KG1 (cell line): ENCODE results near the gene SLC4A5.
"Not testable (repeated sequence)": the region's sequence is repeated elsewhere in the genome, so short reads cannot be mapped to it uniquely, and the experiment has no call there.

ENCODE experiments used
- DNase-seq: peaks from one replicate; lab custom pipeline; 2025; lab: John Stamatoyannopoulos, UW

The SLC4A5 gene

DNA sequence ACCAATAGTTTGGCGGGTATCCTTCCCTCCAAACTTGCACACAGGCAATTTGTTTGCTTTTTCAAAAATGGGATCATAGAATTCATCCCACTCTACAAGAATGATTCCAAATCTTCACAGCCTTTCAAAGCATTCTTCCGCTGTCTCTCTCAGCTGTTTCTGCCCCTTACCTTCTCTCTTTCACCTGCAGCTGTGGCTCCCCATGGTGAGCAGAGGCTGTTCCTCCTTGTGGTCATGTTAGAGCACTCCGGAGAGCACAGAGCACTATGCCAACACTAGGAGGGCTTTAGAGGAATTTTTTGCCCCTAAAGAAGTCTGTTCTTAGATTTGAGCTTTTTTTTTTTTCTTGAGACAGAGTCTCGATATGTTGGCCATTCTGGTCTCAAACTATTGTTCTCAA, 114.4 kb downstream of the SLC4A5 start:
- DNase-seq: no peak

DNA sequence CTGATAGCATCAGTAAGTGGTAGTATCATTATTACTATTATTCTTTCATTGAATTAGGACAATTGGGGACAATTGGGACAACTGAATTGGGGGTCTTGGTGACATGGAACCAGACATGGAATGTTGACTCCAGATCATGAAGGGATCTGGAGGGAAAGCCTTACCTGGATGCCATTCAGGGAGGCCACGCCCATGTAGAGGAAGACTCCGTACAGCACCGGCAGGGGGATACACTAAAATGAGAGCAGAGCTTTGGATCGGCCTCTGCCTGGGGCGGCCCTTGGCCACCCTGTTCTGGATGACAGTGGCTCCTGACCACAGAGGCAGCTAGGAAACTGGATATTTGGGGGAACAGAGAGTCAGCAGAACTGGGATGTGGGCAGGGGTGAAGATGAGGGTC, 115.6 kb downstream of the SLC4A5 start:
- no peak for DNase-seq

DNA sequence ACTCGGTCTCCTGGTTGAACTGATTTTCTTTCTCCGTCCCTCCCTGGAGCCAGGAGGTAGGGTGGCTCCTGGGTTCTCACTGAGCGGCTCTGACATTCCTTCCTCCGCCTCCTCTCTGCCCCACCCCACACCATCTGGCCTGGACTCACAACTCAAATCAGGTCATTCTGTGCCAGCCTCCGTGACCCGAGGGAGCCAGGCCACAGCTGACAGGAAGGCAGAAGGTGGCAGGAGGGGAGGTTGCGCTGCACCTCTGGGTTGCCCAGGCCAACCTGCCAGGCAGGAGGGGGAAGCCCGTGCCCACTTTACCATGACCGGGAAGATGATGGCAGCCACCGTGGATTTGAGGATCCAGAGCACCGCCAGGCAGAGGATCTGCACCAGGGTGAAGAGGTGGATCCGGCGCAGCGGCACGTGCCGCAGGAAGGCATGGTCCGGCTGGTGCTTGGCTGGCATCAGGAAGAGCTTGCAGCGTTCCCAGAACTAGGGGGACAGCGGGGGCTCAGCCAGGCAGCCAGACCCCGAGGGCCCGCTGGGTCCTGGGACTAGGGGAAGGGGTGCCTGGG, 116.5 kb downstream of the SLC4A5 start:
- DNase-seq: no peak

DNA sequence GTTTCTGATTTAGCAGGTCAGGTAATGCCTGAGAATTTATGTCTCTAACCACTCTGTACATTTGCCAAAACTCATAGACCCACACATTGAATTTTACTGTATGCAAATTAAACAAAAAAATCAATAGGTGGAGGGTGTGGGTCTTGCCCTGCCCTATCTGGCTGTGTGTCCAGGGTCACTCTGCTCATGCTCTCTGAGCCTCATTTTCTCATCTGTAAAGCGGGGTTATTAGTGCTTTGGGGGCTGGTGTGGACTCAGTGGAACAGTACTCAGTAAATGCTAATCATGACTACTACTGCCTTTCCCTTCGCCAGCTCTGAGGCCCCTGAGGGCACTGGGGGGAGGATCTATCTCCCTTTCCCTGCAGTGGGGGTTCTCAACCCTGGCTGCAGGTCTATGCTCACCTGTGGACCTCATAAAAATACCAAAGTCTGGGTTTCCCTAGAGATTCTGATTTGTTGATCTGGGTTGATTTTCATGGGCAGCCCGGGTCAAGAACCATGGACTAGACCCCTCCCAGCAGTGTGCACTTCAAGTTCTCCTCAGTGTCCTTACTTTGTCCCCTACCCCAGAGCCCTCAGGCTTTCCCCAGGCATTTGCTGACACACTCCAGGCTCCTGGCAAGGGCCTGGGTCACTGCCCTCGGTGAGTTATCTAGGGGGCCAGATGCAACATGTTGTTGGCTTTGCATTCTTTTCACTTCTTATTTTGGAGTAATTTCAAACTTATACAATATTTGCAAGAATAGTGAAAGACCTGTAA, 117.3 kb downstream of the SLC4A5 start:
- no peak for DNase-seq

DNA sequence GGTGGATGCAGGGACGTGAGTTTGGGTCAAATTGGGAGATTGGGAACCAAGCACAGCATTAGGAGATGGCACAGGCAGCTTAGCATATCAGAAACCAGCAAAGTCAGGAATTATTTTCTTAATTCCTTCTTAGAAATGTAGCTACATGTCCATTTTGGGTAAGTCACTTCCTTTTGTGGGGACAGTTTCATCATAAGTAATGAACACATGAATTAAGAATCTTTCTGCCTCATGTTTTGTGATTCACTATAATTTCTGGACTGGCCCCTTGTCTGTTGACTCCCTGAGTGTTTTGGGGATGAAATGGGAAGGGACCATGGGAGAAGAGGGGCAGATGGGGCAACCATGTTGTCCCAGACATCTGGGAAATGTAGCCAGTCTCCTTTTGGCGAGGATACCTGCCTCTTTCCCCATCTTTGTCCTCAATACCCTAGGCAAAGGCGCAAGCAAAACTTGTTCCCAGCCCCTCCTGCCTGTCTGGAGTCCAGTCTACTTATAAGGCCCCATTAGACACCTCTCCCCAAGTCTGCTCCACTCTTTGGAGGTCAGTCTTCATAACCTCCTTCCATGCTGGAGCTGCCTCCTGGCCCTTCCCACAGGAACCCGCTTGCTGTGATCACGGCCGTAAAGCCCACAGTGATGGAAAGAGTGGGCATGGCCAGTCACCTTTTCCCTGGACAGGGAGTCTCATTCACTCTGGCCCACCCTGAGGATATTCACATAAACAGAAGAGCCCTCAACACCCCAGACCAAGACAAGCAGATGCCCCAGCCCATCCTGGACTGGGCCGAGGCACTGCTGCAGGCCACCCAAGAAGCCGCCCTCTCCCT, 119.1 kb downstream of the SLC4A5 start:
- no peak for DNase-seq

DNA sequence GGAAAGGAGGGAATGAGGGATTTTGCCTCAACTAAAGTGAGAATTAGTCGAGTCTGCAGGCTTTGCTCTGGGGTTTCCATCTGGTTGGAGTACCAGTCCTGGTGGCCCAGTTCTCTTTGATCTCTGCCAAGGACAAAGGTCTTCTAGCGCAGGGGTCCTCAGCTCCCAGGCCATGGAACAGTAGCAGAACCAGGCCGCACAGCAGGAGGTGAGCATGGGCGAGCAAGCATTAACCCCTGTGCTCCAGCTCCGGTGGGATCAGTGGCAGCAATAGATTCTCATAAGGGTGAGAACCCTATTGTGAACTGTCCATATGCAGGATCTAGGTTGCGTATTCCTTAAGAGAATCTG, 120.9 kb downstream of the SLC4A5 start:
- DNase-seq: no peak

DNA sequence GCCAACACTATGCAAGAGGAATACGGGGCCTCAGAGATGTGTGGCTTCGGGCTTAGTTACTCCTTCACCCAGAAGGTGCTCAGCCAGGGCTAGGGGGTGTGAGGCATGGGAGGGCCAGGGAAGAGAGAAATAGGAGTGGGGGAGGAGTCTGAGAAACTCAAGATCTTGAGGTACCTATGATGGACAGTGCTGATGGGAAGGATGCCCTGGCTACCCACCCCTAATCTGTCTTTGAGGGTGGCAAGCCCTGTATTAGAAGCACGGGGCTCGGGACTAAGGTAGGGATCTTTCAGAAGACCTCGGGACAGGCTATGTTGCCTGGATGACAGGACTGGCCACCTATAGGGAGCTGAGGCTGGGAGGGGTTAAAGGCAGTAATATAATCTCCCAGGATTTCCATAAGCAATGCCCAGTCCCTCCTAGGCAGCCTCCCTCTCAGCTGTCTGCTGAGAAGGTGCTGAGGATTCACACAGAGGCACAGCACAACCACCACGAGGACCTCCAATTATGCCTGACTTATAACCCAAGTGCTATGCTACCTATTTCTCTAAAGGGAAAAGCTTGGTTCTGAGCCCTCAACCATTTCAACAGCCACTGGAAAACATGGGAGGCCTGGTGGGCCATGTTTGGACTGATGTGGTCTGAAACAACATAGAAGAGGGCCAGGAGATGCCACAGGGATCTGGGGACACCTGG, 121.5 kb downstream of the SLC4A5 start:
- DNase-seq: no peak

DNA sequence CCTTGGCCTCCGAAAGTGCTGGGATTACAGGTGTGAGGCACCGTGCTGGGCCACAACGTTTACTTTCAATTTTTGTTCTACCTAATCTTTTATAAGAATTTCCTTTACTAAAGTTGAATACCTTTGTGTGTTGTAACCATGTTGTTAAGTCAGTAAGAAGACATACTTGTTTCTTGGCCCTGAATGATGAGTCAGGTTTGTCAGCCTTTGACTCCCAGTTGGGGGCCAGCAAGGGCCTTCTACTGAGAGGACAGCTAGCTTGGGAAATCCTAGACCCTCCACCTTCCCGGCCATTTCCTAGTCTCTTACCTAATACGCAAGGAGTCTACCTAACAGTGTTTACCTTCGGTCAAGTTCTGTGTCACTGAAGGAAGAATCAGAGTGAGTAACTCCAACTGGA, 122.1 kb downstream of the SLC4A5 start:
- DNase-seq: no peak

DNA sequence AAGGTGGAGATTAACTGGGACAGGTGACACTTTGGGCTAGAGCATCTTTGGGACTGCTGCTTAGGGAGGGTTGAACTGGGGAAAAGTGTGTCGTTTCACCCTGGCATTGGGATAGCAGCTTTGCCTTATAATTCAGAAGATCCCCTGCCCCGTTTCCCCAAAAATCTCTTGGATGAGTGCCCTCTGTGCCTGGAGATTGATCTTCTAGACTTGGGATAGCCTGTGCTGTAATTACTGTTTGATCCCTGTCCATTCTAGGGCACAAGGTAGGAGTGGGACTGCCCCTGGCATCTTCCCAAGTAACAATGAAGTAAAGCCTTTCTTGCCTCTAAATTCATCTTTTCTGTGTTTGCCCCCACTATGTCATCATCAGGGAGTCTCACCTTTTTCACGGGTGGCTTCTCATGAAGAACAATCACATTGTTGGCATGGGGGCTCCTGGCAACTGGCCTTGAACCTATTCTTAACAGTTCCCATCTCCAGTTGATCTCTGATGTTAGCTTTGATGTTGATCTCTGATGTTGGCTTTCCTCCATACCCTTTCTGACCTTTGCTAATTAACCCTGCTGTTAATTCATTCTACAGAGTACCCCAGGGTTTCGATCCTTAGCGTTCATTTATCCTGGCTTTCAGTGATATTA, 123.2 kb downstream of the SLC4A5 start:
- no peak for DNase-seq

DNA sequence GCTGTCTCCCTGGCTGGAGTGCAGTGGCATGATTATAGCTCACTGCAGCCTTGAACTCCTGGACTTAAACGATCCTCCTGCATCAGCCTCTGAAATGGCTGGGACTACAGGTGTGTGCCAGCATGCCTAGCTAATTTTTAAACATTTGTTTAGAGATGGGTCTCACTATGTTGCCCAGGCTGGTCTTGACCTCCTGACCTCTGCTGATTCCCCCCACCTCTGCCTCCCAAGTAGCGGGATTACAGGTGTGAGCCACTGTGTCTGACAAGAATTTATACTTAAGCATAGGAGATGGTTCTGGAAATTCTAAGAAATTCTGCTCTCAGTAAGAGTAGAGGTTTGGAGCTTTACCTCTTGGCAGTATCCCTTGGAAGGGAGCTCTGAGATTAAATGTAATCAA, 126.6 kb downstream of the SLC4A5 start:
- DNase-seq: no peak

DNA sequence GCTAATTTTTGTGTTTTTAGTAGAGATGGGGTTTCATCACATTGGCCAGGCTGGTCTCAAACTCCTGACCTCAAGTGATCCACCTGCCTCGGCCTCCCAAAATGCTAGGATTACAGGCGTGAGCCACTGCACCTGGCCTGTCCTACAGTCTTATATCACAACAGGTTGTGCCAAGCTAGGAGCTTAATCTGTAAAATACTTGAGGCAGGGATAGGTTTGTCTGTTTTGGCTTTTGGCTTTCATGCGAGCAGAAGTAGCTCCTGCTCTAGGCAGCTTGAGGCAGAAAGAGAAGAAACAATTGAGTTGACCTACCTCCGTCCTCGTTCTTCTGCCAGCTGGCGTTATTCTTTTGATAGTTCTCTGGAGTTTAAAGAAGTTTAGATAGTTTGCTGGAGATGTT, 127.4 kb downstream of the SLC4A5 start:
- not testable (repeated sequence) for DNase-seq

DNA sequence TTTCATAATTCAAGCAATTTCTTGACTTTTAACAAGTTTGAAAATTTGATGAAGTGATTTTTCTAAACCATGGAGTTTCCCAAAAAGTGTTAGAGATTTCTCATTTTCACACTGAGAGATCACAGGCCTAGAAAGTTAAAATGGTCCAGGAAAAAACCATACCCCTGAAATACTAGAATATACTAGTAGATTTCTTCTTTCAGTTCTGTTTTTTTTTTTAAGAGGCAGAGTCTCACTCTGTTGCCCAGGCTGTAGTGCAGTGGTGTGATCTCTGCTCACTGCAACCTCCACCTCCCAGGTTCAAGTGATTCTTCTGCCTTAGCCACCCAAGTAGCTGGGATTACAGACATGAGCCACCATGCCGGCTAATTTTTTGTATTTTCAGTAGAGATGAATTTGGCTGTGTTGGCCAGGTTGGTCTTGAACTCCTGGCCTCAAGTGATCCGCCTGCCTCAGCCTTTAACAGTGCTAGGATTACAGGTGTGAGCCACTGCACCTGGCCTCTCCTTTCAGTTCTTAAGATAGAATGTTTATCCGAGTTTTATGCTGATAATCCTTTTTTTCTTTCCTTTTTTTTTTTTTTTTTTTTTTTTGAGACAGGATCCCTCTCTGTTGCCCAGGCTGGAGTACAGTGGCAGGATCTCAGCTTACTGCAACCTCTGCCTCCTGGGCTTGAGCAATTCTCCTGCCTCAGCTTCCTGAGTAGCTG, 130.4 kb downstream of the SLC4A5 start:
- DNase-seq: no peak

DNA sequence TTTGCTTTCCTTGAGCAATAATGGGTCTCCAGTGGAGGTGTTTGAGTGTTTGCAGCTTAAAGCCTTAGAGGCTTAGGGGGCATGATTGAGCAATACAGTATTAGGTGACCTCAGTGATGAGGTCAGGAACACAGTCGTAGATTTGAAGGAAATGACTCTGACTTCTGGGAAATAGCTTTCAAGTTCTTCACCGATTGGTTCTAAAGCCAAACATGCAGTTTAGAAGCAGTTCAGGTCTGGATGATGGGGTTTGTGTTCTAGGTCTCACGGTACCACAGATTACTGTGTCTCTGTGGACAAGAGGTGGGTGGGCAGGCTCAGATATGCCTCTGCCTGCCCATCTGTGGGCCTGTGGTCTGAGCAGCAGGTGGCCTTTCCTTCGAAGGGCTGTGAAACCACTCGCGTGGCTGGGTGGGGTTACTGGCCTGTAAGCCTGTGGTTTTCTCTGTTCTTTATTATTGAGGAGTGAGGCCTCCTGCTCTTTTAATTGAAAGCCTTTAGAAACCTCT, 137.0 kb downstream of the SLC4A5 start:
- DNase-seq: no peak

DNA sequence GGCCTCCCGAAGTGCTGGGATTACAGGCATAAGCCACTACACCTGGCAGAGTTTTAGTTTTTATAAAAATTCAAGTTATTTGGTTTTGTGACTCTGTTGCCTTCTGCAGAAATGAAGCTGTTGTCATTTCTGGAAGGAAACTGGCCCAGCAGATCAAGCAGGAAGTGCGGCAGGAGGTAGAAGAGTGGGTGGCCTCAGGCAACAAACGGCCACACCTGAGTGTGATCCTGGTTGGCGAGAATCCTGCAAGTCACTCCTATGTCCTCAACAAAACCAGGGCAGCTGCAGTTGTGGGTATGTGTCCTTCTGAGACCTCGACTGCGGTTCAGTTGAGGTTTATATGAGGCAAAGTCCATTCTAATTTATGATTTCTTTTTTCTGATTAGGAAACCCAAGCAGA, 137.6 kb downstream of the SLC4A5 start:
- no peak for DNase-seq

DNA sequence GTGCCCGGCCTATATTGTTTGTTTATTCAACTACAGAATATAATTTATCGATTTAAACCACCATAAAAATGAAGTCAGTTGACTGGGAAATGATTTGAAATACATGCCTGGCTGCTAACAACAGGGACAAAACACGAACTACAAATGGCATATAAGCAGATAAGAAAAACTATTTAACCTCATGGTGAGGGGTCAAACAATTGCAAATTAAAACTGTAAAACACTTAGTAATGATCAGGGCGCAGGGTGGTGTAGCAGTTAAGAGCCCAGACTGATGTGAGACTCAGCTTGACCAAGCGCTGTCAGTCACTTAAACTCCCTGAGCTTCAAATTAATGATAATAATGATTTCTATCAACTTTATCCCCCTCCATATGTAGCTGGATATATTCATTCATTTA, 138.1 kb downstream of the SLC4A5 start:
- DNase-seq: no peak

DNA sequence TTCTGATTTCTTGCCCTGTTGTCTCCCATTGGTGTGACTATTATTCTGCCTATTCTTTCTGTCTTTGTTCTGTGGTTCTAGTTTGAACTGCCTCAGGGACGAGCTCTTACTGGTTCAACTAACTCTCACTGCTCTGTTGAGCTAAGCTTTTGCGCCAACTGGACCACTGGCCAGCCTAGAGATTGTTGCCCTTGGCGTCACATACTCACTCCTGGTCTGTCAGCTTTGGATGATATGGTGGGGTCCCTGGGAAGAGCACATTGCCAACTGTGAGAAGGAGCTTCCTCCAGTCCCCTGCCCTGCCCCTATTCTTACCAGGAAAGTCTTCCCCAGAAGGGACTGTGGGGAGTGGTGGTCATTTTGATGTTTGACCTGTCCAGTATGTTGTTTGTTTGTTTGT, 138.8 kb downstream of the SLC4A5 start:
- no peak for DNase-seq

DNA sequence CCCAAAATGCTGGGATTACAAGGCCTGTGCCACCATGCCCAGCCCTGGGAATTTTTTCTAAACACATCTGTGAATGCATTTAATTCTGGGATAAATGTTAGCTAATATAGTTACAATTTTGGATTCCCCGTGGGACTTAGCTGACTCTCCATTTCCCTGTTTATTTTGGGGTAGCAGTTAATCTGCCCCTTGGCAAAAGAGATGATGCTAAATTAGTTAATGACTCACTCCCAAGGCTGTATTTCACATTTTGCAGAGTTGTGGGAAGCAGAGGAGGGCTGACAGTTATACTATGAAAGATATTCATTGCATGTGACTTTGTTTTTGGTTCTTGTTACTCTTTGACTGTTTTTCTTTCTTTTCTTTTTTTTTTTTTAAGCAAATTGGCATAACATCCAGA, 141.6 kb downstream of the SLC4A5 start:
- no peak for DNase-seq

DNA sequence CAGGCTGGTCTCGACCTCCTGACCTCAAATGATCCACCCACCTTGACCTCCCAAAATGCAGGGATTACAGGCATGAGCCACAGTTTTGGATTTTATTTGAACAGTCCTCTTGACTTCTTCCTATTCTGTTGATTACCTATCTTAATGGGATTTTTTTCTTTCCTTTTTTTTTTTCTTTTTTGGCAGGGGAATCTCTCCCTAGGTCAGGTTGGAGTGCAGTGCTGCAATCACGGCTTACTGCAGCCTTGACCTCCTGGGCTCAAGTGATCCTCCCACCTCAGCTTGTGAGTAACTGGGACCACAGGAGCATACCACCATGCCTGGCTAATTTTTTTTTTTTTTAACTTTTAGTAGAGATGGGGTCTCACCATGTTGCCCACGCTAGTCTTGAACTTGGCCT, 142.0 kb downstream of the SLC4A5 start:
- no peak for DNase-seq

DNA sequence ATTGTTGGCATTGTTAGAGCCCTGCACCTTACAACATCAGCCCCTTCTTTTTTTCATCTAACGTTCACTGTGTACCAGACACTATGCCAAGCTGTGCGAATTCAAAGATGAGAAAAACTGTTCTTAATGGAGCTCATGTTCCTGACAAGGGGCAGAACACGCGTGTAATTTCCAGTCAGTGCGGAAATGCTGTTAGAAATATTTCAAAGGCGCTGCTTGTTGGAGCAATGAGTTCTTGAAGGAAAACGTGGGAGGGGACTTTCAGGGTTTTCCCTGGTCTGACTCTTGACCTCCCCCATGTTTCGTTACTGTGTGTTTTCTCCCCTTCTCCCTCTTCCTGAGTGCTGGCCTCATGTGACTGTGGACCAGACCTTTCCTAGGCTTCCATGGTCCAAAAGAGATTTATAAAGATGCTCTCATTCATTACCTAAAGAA, 143.3 kb downstream of the SLC4A5 start:
- no peak for DNase-seq

DNA sequence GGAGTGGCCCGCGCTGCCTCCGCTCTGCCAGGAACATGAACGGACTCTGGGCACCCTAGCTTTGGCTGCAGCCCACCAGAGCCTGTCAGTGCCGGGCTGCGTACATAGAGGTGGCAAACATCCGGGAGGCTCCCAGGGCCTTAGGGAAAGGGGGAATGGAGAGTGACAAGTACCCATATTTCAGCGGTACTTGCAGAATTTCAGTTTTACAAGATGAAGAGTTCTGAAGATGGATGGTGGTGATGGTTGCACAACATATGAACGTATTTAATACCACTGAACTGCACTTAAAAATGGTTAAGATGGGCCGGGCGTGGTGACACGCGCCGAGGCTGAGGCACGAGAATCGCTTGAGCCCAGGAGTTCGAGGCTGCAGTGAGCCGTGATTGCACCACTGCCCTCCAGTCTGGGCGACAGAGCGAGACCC, 143.9 kb downstream of the SLC4A5 start:
- DNase-seq: no peak
